MM.1S (cell line): Measurements from ENCODE around the gene ECE1.

ENCODE experiments used
- CTCF ChIP-seq: fragments of 300-600 bp; sonication (generic); IDR thresholded peaks from 2 replicates; pipeline ENCODE4 v1.5.1; 2016; ENCODE audit warnings: antibody characterized with exemption, low read length, mixed read lengths
- EZH2 ChIP-seq: fragments of 300-600 bp; sonication (generic); optimal IDR thresholded peaks from 2 replicates; pipeline ENCODE3; 2017; ENCODE audit warnings: low read depth, mild to moderate bottlenecking, antibody characterized with exemption, low read length, mixed read lengths
- EZH2phosphoT487 ChIP-seq: fragments of 300-600 bp; sonication (generic); IDR thresholded peaks from 2 replicates; pipeline ENCODE4 v1.6.1; 2018; ENCODE audit warnings: antibody characterized with exemption, low read length

DNA sequence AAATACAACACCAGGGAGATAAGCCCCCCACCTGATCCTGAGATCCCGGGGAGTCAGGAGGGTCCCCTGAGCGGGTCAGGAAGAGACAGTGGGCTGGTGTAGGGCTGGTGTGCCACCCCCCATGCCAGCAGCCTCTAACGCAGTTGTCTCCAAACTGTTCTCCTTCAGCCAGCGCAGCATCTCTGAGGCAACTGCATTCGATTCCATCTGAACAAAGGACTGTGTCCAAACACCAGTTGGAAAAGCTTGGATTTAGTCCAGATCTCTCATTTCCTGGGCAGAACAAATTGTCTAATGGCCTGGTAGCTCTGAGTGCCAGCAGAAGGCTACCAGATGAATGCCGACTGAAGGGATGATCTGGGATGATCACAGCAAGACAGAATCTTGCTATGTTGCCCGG is 69.4 kb downstream of the ECE1 start:
- TF ChIP-seq CTCF (no peak), EZH2 (no peak), EZH2phosphoT487 (no peak)
